SK-MEL-5 (cell line): Measurements from ENCODE around the gene LCMT1. TPM values are rescaled to one million over a fixed set of nuclear protein-coding genes. Genes with fewer than 3 reads are reported as not detected.
"Not testable (repeated sequence)": the region's sequence is repeated elsewhere in the genome, so short reads cannot be mapped to it uniquely, and the experiment has no call there.

ENCODE experiments used
- DNase-seq: peaks from one replicate; pipeline ENCODE4 v3.0.0-alpha.2; 2016; ENCODE audit warnings: low read depth, low spot score
- in situ Hi-C: cut with HindIII; loops from 2 replicates; pipeline ENCODE4 v1.10.0; 2016; ENCODE audit warnings: low sequenced_read_pairs, high pct_unique_total_duplicates, low pct_unique_long_range_greater_than_20kb
- total RNA-seq: library from RNA; depleted of rRNA; stranded (reverse); fragments of >200 nt; shearing (Covaris generic); gene quantifications from 2 replicates; pipeline ENCODE4 v1.2.3, GENCODE V29; 2014

LCMT1 gene
- total RNA-seq, 1 experiment from 2014 or later: 18.0 TPM

DNA sequence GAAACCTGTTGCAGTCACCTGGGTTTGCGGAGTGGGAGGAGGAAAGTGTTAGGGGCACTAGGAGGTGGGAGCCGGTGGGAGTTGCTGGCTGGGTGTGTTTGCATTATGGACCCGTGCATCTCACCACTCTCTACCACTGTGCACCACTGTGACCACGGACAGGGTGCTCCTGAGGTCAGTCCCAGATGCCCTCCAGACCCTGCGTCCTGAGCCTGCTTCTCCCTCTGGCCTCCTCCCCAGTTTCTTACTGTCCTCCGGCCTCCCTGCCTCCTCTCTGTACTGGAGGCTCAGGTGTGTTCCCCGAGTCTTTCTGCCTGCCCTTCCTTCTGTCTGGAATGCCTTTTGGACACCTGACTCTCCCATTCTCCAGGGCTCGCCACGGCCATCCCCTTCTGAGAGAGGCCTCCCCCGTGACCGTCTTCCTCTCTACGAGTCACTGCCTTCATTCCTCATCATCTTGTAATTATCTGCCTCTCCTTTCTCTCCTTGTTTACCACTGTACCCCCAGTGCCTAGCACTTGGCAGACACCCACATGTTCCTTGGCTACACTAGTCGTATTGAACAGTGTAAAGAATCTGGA lies 14.6 kb downstream of the LCMT1 start:
- in situ Hi-C loops, DNase-seq: not testable (repeated sequence)

DNA sequence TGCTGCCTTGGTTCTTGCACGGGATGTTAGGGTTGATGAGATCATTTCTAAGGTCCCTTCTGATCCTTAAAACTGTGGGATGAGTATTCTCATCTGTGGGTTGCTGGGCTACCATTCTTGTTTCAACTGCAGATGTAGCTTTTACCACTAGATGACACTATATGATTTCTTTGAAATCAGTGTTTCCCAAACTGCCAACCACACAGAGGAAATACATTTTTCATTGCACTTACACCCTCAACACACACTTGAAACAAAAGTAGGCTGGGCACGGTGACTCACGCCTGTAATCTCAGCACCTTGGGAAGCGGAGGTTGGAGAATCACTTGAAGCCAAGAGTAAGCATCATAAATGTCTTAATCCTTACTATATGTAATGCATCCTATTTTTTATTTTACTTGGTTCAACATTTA lies 15.3 kb downstream of the LCMT1 start:
- in situ Hi-C loops: no loop called here
- peak; percentile 52 for DNase-seq

DNA sequence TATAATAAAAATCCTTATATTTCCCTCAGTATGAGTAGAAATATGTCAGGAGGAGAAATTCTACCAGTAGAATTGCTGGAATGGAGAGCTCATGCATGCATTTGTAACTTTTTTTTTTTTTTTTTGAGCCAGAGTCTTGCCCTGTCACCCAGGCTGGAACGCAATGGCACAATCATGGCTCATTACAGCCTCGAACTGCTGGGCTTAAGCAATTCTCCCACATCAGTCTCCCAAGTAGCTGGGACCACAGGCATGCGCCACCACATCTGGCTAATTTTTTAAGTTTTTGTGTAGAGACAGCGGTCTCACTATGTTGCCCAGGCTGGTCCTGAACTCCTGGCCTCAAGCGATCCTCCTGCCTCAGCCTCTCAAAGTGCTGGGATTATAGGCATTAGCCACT lies 21.2 kb downstream of the LCMT1 start:
- DNase-seq, in situ Hi-C loops: not testable (repeated sequence)

DNA sequence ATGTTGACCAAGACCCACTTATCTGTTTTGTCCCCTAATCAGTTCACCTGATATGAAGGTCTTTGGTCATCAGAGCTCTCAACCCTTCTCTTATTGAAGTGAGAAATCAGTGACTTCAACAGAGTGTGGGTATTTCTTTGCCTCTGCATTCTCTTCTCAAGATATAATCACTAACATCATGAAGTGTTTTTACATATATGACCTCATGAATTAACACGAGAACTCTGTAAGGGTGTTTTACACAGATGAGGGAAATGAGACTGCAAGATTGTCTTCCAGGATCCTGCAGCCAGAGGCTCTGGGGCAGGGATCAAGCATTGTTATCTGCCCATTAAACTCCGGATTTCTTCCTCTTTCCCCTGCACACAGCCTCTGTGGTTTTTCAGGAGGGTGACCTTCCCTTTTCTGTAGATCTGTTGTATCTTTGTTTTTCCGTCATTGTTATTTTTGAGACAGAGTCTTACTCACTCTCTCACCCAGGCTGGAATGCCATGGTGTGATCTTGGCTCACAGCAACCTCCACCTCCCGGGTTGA lies 22.7 kb downstream of the LCMT1 start:
- DNase-seq: no peak
- in situ Hi-C loops: no loop called here

DNA sequence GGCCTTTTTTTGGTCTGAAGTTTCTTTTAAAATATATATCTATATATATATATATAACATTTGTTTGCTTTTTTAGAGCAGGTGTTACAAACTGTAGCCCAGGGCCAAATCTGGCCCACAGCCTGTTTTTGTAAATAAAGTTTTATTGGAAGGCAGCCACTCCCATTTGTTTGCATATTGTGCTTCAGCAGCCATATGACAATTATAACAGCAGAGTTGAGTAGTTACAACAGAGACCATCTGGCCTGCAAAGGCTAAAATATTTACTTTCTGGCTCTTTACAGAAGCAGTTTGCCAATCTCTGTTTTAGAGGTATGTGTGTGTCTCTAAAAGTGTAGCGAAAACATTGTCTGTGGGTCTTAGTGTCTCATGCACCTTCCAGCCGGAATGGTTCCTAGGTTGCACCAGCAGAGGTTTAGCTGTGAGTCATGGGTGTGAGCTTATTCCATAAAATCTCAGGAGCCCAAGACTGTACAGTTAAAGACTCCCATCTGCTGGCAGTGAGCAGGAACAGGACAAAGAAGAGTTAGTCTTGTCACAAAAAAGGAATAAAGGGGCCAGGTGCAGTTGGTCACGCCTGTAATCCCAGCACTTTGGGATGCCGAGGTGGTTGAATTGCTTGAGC lies 23.8 kb downstream of the LCMT1 start:
- DNase-seq: no peak
- in situ Hi-C loops: no loop called here

DNA sequence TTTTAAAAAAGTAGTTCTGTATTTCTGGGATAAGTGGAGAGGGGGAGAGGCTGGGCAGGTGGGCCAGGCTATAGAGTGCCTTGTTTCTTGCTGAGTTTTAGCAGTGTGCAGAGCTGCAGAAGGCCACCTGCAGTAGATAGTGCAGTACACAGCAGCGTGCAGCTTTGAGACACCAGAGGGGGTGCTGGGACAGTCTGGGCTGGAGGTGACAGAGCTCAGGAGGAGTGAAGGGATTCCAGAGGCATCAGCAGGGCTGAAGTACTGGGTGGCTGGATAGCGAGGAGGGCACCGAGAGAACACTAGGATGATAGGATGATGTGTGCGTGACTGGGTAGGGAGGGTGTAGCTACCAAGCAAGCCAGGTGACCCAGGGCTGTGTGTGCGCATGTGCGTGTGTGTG lies 26.6 kb downstream of the LCMT1 start:
- no peak for DNase-seq
- in situ Hi-C loops: no loop called here

DNA sequence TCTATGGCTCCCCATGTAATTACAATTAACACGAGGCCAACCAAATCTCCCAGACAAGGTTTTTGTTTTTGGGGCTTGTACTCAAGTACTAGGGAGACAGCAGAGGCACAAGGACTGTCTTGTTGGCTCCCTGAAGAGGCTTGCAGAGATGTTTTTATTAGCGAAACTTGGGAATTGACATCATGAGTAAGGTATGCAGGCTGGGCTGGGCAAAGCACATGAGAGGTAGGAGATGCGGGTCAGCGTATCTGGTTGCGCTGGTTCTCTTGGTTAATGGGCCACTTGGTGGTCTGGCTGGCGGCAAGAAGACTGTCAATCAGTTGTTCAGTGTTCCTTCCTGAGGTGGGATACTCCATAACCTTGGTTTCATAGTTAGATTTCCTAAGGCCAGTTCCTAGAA lies 28.9 kb downstream of the LCMT1 start:
- no peak for DNase-seq
- in situ Hi-C loops: no loop called here

DNA sequence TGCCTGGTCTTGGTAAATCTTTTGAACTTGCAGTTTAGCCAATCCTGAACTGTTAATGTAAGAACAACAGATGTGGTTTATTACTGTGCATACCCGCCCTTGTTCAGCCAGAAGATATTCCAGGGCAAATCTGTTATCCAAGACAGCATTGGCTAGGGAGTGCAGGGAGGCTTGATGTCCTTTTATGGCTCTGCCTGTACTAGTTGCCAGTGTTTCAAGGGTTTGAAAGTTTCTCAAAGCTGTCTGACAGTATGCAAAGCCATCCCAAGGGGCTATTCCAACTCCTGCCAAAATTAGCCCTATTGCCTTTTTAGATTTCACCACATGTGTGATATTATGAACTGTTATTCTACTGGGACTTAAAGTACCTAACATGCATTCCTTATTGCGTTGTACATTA lies 30.1 kb downstream of the LCMT1 start:
- in situ Hi-C loops: no loop called here
- DNase-seq: no peak

DNA sequence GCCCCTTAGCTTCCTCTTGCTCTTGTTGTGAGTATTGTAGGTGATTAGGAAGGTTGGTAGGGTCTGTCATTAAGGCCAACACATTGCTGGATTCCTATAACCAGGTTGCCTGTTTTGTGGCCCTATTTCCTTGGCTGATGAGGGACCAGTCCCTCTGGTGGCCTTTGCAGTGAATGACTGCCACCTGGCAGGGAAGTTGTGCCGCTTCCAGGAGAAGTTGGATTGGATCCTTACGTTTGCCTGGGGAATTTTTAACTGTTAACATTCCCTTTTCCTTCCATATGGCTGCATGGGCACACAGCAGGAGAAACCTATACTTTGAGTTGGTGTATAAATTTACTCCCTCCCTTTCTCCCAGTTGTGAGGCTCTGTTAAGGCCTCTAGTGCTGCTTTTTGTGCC lies 32.4 kb downstream of the LCMT1 start:
- in situ Hi-C loops: no loop called here

DNA sequence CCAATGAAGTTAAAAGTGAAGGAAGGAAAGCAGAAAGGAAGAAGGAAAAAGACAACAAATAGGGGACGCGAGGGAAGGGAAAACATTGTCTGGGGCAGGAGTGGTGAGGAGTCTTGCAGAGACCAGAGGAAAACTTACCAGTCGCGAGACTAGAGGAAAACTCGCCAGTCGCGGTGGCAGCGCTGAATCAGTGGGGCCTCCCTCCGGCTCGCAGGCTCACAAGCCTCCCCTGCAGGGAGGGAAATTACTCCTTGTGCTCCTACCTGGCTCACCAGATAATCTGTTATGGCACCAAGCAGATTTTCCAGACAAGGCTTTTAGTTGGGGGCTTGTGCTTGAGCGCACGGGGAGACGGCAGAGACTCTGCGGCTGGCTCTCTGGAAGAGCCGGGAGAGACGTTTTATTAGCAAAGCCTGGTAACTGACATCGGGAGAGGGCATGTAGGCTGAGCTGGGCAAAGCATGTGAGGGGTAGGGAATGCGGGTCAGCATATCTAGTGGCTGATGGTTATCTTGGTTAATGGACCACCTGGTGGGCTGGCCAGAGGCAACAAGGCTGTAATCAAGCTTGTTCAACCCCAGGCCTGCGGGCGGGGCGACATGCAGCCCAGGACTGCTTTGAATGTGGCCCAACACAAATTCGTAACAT lies 37.1 kb downstream of the LCMT1 start:
- DNase-seq: no peak
- in situ Hi-C loops: no loop called here

More for the DNA sequence above, 32.4 kb downstream of the LCMT1 start:
- DNase-seq: no peak

DNA sequence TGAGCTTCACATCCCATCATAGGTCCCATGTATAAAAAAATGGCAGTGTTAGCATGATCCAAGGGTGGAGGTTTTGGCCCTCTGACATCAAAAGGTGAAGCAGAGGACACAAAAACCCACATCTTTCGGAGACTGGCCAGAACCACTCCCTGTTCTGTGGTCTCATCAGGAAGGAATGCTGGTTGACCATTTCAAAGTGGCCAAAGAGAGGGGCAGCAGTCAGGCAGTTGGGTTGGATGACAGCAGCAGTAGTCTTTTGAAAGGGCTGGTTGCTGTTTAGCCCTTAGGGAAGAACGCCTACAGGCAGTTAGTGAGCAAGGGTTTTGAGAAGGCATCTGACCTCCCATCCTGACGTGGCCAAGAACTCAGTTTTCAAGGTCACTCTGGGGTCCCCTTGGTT lies 40.5 kb downstream of the LCMT1 start:
- no peak for DNase-seq
- in situ Hi-C loops: no loop called here

DNA sequence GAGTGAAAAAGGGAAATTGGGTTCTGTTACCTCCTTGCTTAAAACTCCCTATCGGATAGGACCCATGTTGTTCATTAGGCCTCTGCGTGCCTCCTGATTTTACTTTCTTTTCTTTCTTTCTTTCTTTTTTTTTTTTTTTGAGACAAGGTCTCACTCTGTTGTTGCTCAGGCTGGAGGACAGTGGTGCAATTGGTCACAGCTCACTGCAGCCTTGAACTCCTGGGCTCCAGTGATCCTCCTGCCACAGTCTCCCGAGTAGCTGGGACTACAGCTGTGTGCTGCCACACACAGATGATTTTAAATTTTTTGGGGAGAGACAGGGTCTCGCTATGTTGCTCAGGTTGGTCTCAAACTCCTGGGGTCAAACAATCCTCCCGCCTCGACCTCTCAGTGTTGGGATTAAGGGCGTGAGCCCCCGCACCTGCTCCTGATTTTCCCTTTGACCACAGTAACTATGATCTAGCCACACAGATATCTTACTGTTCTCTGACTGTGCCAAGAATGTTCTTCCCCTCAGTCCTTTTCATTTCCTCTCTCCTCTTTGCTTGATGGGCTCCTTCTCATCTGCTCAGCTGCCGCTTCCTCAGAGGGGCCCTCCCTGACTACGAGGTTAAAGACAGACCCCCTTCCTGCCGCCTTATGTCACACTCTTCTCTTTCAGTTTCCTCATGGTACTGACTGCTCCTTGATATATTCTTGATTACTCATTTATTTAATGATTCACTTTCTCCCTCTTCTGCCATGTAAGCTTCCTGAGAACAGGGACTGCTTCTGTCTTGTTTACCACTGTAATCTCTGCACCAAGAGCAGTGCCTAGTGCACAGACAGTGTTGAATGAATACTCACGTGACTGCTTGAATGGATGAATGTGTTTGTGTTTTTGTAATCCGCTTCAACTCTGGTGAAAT lies 44.3 kb downstream of the LCMT1 start:
- in situ Hi-C loops: no loop called here
- DNase-seq: no peak

DNA sequence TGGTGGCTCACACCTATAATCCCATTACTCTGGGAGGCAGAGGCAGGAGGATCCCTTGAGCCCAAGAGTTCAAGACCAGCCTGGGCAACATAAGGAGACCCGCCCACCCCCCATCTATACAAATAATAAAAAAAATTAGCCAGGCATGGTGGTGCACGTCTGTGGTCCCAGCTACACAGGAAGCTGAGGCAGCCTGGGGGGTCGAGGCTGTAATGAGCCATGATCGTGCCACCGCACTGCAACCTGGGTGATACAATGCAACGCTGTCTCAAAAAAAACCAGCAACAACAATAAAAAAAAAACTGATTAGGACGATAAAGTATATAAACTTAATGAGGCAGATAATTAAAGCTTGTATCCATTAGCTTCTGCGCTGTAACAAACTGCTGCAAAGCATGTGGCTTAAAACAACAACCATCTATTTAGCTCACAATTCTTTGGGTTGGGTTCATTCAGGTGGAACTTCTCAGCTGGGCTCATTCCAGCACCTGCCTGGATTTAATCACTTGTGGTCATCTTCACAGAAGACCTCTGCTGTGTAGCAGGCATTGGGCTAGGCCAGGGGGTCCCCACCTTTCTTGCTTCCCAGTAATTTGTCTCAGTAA lies 45.8 kb downstream of the LCMT1 start:
- in situ Hi-C loops: no loop called here
- DNase-seq: no peak

DNA sequence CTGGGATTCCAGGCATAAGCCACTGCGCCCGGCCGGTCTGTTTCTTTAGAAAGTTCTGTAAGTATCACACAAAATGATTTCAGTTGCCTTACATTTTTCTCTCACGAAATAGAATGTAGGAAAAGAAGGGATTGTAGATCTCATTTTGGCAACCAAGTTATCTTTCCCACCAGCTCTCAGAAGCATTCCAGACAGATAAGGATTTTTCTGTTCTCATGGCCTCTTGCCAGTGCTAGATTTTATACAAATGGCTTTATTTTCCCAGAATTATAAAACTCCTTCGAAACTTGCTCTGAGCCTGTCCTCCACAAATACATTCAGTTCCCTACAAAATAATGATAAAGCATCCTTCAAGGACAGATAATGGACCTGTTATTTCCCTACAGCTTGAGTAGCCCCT lies 46.9 kb downstream of the LCMT1 start:
- in situ Hi-C loops: no loop called here

DNA sequence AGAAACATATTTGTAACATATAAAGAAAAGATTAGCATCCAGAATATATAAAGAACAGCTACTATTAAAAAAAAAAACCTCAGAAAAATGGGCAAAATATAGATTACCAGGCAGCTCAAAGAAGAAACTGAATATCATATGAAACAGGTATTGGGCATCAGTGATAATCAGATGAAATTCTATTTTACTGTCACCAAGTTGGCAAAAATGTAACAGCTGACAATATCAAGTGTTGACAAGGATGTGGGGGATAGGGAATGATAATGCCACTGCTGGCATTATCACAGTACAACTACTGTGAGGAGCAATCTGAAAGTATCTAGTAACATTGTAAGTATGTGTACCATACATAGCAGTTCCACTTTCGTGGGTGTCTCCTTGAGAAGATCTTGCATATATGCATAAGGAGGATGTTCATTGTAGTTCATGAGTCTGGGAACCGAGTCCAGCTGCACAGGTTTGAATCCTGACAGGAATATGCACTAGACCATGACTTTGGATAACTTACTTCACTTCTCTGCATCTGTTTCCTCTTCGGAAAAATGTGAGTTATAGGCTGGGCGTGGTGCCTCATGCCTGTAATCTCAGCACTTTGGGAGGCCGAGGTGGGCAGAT lies 50.3 kb downstream of the LCMT1 start:
- DNase-seq: no peak

More for the DNA sequence above, 46.9 kb downstream of the LCMT1 start:
- DNase-seq: no peak

DNA sequence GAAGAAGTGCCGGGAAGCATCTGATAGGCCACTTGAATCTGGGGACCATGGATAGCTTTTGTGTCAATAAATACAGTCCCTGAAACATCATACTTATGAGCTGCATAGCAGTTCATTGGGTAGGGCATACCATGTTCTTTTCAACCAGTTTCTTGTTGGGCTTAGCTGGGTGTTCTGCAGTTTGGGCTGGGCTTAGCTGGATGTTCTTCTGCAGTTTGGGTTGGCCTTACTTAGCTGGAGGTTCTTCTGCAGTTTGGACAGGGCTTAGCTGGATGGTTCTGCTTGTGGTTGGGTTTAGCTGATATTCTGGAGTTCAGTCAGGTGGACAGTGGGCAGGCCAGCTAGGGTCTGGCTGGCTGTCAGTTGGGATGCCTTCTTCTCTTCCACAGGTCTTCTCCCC lies 52.1 kb downstream of the LCMT1 start:
- in situ Hi-C loops: no loop called here
- DNase-seq: no peak

More for the DNA sequence above, 50.3 kb downstream of the LCMT1 start:
- in situ Hi-C loops: no loop called here

DNA sequence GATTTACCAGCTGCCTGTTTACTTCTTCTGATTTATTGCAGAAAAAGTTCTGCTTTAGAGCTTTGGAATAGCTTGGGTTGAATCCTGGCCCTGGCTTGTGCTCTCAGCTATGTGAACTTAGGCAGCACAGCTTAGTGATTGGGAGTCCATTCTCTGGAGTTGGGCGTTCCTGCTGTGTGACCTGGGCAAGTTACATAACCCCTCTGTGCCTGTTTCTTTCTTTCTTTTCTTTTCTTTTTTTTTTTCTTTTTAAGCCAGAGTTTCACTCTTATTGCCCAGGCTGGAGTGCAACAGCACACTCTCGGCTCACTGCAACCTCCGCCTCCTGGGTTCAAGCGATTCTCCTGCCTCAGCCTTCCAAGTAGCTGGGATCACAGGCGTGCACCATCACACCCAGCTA lies 53.7 kb downstream of the LCMT1 start:
- DNase-seq: no peak
- in situ Hi-C loops: no loop called here
